Fibroblast of peridontal ligament (primary cell): ENCODE data around the gene FOXL2.

ENCODE experiments used
- DNase-seq: peaks from one replicate; pipeline ENCODE4 v3.0.0-alpha.2; 2010; ENCODE audit errors: extremely low read depth

FOXL2 gene

GRCh38 chr3:138946663-138947494, at the start of gene FOXL2, which contains the start of gene FOXL2NB:
Gene FOXL2 (minus strand): TSS chr3:138947137. CDS start chr3:138946722, 415 bp downstream.
Gene FOXL2NB (plus strand): TSS chr3:138947217. CDS start chr3:138947365, 148 bp downstream.
- DNase-seq = no peak

- no peak for DNase-seq
Measured at GRCh38 chr3:138995706-138996105, 48.8 kb upstream of the FOXL2 start.

GRCh38 chr3:138987181-138987580, 40.2 kb upstream of the FOXL2 start:
- DNase-seq = no peak

- DNase-seq = no peak
Measured at GRCh38 chr3:138985932-138986331, 39.0 kb upstream of the FOXL2 start.

- DNase-seq = no peak
Measured at GRCh38 chr3:138984816-138985215, 37.9 kb upstream of the FOXL2 start.

- DNase-seq = no peak
Measured at GRCh38 chr3:138976047-138976446, 29.1 kb upstream of the FOXL2 start.

- DNase-seq = no peak
Measured at GRCh38 chr3:138975351-138975750, 28.4 kb upstream of the FOXL2 start.

GRCh38 chr3:138974462-138974861, 27.5 kb upstream of the FOXL2 start:
- DNase-seq = no peak

- no peak for DNase-seq
Measured at GRCh38 chr3:138972941-138973340, 26.0 kb upstream of the FOXL2 start.

- DNase-seq = no peak
Measured at GRCh38 chr3:138971766-138972320, 24.9 kb upstream of the FOXL2 start.

GRCh38 chr3:138964923-138965322, 18.0 kb upstream of the FOXL2 start:
- no peak for DNase-seq

- DNase-seq = no peak
Measured at GRCh38 chr3:138964264-138964663, 17.3 kb upstream of the FOXL2 start.

GRCh38 chr3:138962854-138963560, 16.1 kb upstream of the FOXL2 start:
- DNase-seq = no peak

- no peak for DNase-seq
Measured at GRCh38 chr3:138960417-138960852, 13.5 kb upstream of the FOXL2 start.

- DNase-seq = no peak
Measured at GRCh38 chr3:138950701-138951100, 3.8 kb upstream of the FOXL2 start.

- DNase-seq = peak; percentile 12
Measured at GRCh38 chr3:138950006-138950644, 3.2 kb upstream of the FOXL2 start.

GRCh38 chr3:138949445-138950005, 2.6 kb upstream of the FOXL2 start:
- DNase-seq = no peak

GRCh38 chr3:138949002-138949418, 2.1 kb upstream of the FOXL2 start:
- no peak for DNase-seq

GRCh38 chr3:138948371-138949001, 1.5 kb upstream of the FOXL2 start:
- DNase-seq = no peak

GRCh38 chr3:138947495-138948121, 671 bp upstream of the FOXL2 start:
- DNase-seq = no peak
